ENCODE results near the gene ZNF836.

The ZNF836 gene

GRCh38 chr19:52188822-52189734 lies 17.7 kb upstream of the ZNF836 start:
- no peak for DNase-seq (ENCODE audit: low spot score)

DNA sequence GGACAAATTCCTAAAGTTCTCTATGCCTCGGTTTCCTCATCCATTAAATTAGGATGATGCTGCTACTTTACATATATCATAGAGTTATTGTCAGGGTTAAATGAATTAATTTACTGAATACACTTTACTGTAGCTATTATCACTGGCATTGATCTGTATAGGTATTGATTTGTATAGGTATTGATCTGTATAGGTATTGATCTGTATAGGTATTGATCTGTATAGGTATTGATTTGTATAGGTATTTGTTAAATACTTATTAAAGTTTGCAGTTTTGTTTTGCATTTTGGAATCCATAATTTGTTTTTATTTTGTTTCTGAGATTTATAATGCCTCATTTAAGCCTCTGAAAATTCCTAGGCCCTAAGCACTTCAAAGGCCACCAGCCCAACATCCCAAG lies 16.0 kb upstream of the ZNF836 start:
- no peak for DNase-seq (ENCODE audit: low spot score)

GRCh38 chr19:52176574-52176973 lies 5.2 kb upstream of the ZNF836 start:
- DNase-seq (ENCODE audit: low spot score) = no peak

DNA sequence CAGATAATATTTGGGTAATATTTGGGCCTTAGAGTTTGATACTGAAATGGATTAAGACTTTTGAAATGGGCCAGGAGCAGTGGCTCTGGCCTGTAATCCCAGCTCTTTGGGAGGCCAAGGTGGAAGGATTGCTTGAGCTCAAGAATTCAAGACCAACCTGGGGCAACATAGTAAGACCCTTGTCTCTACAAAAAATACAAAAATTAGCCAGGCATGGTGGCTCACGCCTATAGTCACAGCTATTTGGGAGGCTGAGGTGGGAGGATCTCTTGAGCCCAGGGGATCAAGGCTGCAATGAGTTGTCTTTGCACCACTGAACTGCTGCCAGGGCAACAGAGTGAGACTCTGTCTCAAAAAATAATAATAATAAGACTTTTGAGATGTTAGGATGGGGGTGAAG lies 926 bp upstream of the ZNF836 start:
- no peak for DNase-seq (ENCODE audit: low spot score)

GRCh38 chr19:52170863-52171320 lies 529 bp downstream of the ZNF836 start:
- DNase-seq (ENCODE audit: low spot score) = no peak

GRCh38 chr19:52170304-52170703 lies 1.1 kb downstream of the ZNF836 start:
- DNase-seq (ENCODE audit: low spot score) = no peak

GRCh38 chr19:52155596-52156359 lies 15.6 kb downstream of the ZNF836 start:
- no peak for DNase-seq (ENCODE audit: low spot score)

- no peak for DNase-seq (ENCODE audit: low spot score)
Measured at GRCh38 chr19:52148256-52148655, 23.2 kb downstream of the ZNF836 start.

- DNase-seq (ENCODE audit: low spot score) = no peak
Measured at GRCh38 chr19:52142001-52142595, 29.3 kb downstream of the ZNF836 start.

- no peak for DNase-seq (ENCODE audit: low spot score)
Measured at GRCh38 chr19:52141203-52141602, 30.2 kb downstream of the ZNF836 start.

DNA sequence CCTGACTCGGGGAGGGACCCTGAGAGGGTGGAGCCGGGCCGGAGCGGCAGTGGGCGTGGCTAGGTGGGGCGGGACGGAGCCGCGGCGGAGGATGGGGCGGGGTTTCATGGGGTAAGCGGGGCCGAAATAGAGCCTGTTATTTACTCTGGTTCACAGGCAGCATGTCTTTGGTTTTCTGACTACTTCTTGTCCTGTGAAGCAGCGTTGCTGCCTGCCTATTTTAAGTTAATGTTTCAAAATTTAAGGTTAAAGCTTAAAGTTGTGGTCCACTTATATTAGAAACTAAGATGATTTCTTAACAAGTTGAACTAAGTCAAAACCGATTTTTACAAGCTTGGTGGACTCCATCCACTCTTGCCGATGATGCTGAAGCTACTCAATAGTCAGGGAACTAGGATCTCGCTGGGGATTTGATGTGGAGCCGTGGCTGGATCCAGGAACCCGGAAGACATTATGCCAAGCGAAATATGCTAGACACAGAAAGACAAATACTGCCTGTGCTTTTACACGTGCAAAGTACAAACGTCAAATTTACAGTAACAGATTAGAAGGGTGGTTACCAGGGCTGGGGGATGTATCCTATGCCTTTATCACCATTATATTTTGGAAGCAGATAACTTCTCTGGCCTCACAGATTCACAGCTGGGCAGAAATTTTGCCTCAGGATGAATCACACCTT lies 31.2 kb downstream of the ZNF836 start:
- no peak for DNase-seq (ENCODE audit: low spot score)

DNA sequence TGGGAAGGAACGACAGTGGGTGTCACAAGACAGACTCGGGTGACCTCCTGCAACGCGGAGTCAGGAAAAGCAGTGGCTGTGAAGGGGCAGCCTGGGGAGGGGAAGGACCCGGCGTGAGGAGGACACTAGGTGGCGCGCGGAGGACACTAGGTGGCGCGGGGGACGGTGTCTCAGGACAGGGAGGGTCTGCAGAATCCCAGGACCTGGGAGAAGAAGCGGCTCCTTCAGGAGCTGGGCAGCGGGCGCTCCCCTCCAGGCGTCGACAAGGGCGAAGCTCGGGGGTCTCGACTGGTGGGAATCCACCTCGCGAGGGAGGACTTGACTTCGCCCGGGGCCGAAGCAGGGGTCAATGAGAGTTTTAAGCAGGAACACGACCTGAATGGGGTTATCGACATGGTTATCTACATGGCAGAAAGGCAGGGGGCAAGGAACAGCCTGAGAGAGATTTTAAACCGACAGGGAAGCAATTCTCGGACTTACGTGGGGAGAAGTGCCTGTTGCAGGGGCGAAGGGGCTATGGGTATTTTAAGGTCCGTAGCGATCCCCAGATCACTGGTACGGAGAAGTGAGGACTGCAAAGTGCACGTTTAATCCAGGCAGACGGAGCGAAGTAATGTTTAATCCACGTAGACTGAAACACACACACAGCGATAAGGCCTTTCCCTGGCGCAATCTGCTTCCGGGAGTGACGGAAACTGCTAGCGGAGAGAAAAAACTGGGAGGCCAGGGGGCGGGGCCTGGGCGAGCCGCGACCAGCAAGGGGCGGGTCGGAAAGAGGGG lies 32.0 kb downstream of the ZNF836 start, which contains the start of gene ZNF616:
Gene ZNF616, minus strand, starts transcription at position 687 of the 780 bp plus-strand sequence. CDS start 9,426 bp downstream, outside the sequence.
- peak; percentile 89 for DNase-seq (ENCODE audit: low spot score)

DNA sequence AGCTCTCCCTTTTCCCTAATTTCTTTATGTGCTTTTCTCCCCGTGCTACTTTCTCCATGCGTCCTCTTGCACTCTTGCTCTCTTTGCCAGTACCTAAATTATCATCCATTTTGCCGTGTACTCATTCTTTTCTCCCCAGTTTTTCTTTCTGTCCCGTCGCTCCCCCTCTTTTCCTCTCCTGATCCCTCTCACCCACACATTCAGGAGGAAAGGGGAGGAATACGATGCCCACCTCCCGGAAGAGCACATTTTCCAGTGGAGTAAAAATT lies 32.5 kb downstream of the ZNF836 start:
- DNase-seq (ENCODE audit: low spot score) = no peak

GRCh38 chr19:52138278-52138982 lies 33.0 kb downstream of the ZNF836 start:
- DNase-seq (ENCODE audit: low spot score) = no peak

GRCh38 chr19:52120286-52120685 lies 51.1 kb downstream of the ZNF836 start:
- no peak for DNase-seq (ENCODE audit: low spot score)

DNA sequence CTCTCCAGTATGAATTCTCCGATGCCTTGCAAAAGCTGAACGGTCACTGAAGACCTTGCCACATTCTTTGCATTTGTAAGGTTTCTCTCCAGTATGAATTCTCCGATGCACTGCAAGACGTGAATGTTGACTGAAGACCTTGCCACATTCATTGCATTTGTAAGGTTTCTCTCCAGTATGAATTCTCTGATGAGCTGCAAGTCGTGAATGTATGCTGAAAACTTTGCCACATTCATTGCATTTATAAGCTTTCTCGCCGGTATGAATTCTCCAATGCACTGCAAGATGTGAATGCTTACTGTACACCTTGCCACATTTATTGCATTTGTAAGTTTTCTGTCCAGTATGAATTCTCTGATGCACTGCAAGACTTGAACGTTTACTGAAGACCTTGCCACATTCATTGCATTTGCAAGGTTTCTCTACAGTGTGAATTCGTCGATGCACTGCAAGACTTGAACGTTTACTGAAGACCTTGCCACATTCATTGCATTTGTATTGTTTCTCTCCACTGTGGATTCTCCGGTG lies 55.8 kb downstream of the ZNF836 start:
- no peak for DNase-seq (ENCODE audit: low spot score)

GRCh38 chr19:52114691-52115090 lies 56.7 kb downstream of the ZNF836 start:
- no peak for DNase-seq (ENCODE audit: low spot score)

GRCh38 chr19:52112624-52113023 lies 58.8 kb downstream of the ZNF836 start:
- DNase-seq (ENCODE audit: low spot score) = no peak

- DNase-seq (ENCODE audit: low spot score) = no peak
Measured at GRCh38 chr19:52110780-52111179, 60.6 kb downstream of the ZNF836 start.
